Measurements from ENCODE around the gene MRPL39. TPM values are rescaled to one million over a fixed set of nuclear protein-coding genes. Genes with fewer than 3 reads are reported as not detected.

Gene MRPL39
- polyA plus RNA-seq, 3 donors = 5.1 to 22.3 (median 15.5) TPM

- no CpG with 5 or more reads among the region's 3 CpGs for WGBS (ENCODE audit: insufficient coverage)
Measured at GRCh38 chr21:25539606-25540005, 67.7 kb downstream of the MRPL39 start.

GRCh38 chr21:25537174-25537573 is 70.1 kb downstream of the MRPL39 start:
- Histone ChIP-seq H3K79me2 (ENCODE audit: insufficient read depth, low read length) (no peaks in the 10 kb centered on the region), H3K9ac (ENCODE audit: insufficient read depth, low read length, poor library complexity, severe bottlenecking) (no peak overlapping the region), H2AFZ (ENCODE audit: insufficient read depth, low read depth, low read length, poor library complexity, severe bottlenecking) (no peak overlapping the region), H3K36me3 (replicated peaks in 1 of 2; ENCODE audit: control insufficient read depth in 1 of 2, insufficient read depth in 2 of 2, low read length in 2 of 2) (no peaks in the 10 kb centered on the region), H3K4me1 (ENCODE audit: control insufficient read depth in 1 of 2, insufficient read depth in 2 of 2, low read length in 2 of 2) (no peaks in the 10 kb centered on the region), H3K4me3 (replicated peaks in 1 of 3; ENCODE audit: low read depth in 2 of 3, low read length in 3 of 3) (no peak overlapping the region), H3K9me3 (replicated peaks in 1 of 2; ENCODE audit: control insufficient read depth in 1 of 2, insufficient read depth in 1 of 2, low read length in 2 of 2) (peaks cover 13 to 18% of the 10 kb centered on the region in 2 donors), H4K20me1 (ENCODE audit: insufficient read depth, low read length) (no peaks in the 10 kb centered on the region), H3K27ac (ENCODE audit: low read depth in 1 of 2, low read length in 2 of 2) (no peak overlapping the region), H3K27me3 (ENCODE audit: control insufficient read depth in 2 of 2, insufficient read depth in 2 of 2, low read length in 2 of 2) (no peaks in the 10 kb centered on the region), H3K4me2 (replicated peaks; ENCODE audit: extremely low read depth, low read length, poor library complexity, severe bottlenecking) (no peak overlapping the region)
- Mint-ChIP-seq H3K4me1 (no peaks in the 10 kb centered on the region), H3K27me3 (ENCODE audit: low read depth in 3 of 3) (no peaks in the 10 kb centered on the region), H3K4me3 (no peak overlapping the region), H3K27ac (no peak overlapping the region), H3K36me3 (no peaks in the 10 kb centered on the region), H3K9me3 (peaks cover 13 to 30% (median 16%) of the 10 kb centered on the region in 7 donors)
- intact Hi-C loops (cut with micrococcal nuclease) = no loop called here
- no peak for DNase-seq
- no peak for TF ChIP-seq CTCF (IDR thresholded peaks at IDR 0.05)

More at GRCh38 chr21:25539606-25540005, 67.7 kb downstream of the MRPL39 start:
- H3K27me3 Mint-ChIP-seq (ENCODE audit: low read depth in 3 of 3) = peaks cover 0 to 1% (median 0%) of the 10 kb centered on the region in 3 donors
- peaks cover 14 to 29% (median 17%) of the 10 kb centered on the region in 7 donors for H3K9me3 Mint-ChIP-seq
- Histone ChIP-seq H3K27me3 (ENCODE audit: control insufficient read depth in 2 of 2, insufficient read depth in 2 of 2, low read length in 2 of 2) (no peaks in the 10 kb centered on the region), H3K36me3 (replicated peaks in 1 of 2; ENCODE audit: control insufficient read depth in 1 of 2, insufficient read depth in 2 of 2, low read length in 2 of 2) (no peaks in the 10 kb centered on the region), H2AFZ (ENCODE audit: insufficient read depth, low read depth, low read length, poor library complexity, severe bottlenecking) (no peak overlapping the region), H3K9me3 (replicated peaks in 1 of 2; ENCODE audit: control insufficient read depth in 1 of 2, insufficient read depth in 1 of 2, low read length in 2 of 2) (peaks cover 13 to 18% of the 10 kb centered on the region in 2 donors), H3K9ac (ENCODE audit: insufficient read depth, low read length, poor library complexity, severe bottlenecking) (no peak overlapping the region), H3K4me1 (ENCODE audit: control insufficient read depth in 1 of 2, insufficient read depth in 2 of 2, low read length in 2 of 2) (no peaks in the 10 kb centered on the region), H3K79me2 (ENCODE audit: insufficient read depth, low read length) (no peaks in the 10 kb centered on the region), H3K27ac (ENCODE audit: low read depth in 1 of 2, low read length in 2 of 2) (no peak overlapping the region), H3K4me2 (replicated peaks; ENCODE audit: extremely low read depth, low read length, poor library complexity, severe bottlenecking) (no peak overlapping the region), H3K4me3 (replicated peaks in 1 of 3; ENCODE audit: low read depth in 2 of 3, low read length in 3 of 3) (no peak overlapping the region), H4K20me1 (ENCODE audit: insufficient read depth, low read length) (no peaks in the 10 kb centered on the region)
- intact Hi-C loops (cut with micrococcal nuclease) = no loop called here
- H3K4me1 Mint-ChIP-seq = no peaks in the 10 kb centered on the region
- no peaks in the 10 kb centered on the region for H3K36me3 Mint-ChIP-seq
- no peak overlapping the region for H3K27ac Mint-ChIP-seq
- DNase-seq = no peak
- no peak overlapping the region for H3K4me3 Mint-ChIP-seq
- no peak for TF ChIP-seq CTCF (IDR thresholded peaks at IDR 0.05)
